K562 (cell line): ENCODE measurements around the gene PMPCB.
"Not testable (repeated sequence)": the region's sequence is repeated elsewhere in the genome, so short reads cannot be mapped to it uniquely, and the experiment has no call there.

Experiments used
- BRF1 ChIP-seq: IDR thresholded peaks from 3 replicates; pipeline ENCODE4 v1.6.1; 2011; ENCODE audit warnings: borderline replicate concordance, mild to moderate bottlenecking; ENCODE audit not compliant: insufficient read length; ENCODE audit errors: extremely low read depth
- CREB1 ChIP-seq, 2 experiments: sonication (generic) in 1 of 2; formaldehyde crosslinking in 1 of 2; IDR thresholded peaks; 2 replicates each; pipeline versions ENCODE4 v1.6.1 to v1.8.0; 2012 to 2022; ENCODE audit warnings: inconsistent platforms in 1 of 2, mild to moderate bottlenecking in 1 of 2, missing genetic modification reagents in 1 of 2, moderate library complexity in 1 of 2
- ELF4 ChIP-seq: fragments of 450-650 bp; formaldehyde crosslinking; IDR thresholded peaks from 2 replicates; pipeline ENCODE4 v1.4.0; 2022; ENCODE audit warnings: missing genetic modification characterization
- IRF2 ChIP-seq: sonication (generic); formaldehyde crosslinking; IDR thresholded peaks from 2 replicates; pipeline ENCODE4 v1.8.1; 2022; ENCODE audit warnings: mild to moderate bottlenecking, missing genetic modification reagents
- LCOR ChIP-seq: sonication (generic); formaldehyde crosslinking; IDR thresholded peaks from 2 replicates; pipeline ENCODE4 v1.8.0; 2022; ENCODE audit warnings: mild to moderate bottlenecking, missing genetic modification reagents
- RFX1 ChIP-seq: fragments of 450-650 bp; IDR thresholded peaks from 2 replicates; pipeline ENCODE4 v1.6.1; 2016; ENCODE audit warnings: mild to moderate bottlenecking, moderate library complexity
- SMAD1 ChIP-seq: fragments of 150-350 bp; IDR thresholded peaks from 2 replicates; pipeline ENCODE4 v1.6.1; 2014; ENCODE audit warnings: low read length, low read depth; ENCODE audit not compliant: partially characterized antibody
- ZFX ChIP-seq: sonication (generic); formaldehyde crosslinking; IDR thresholded peaks from 2 replicates; pipeline ENCODE4 v1.8.0; 2022; ENCODE audit warnings: mild to moderate bottlenecking, missing genetic modification reagents, moderate library complexity
- ZNF274 ChIP-seq: IDR thresholded peaks from 2 replicates; pipeline ENCODE4 v1.6.1; 2011; ENCODE audit warnings: low read depth, mild to moderate bottlenecking, low read length, moderate library complexity, borderline replicate concordance
- ZNF551 ChIP-seq: fragments of 250-450 bp; sonication (Bioruptor Pico); IDR thresholded peaks from 2 replicates; pipeline ENCODE4 v1.5.0; 2021; ENCODE audit warnings: mild to moderate bottlenecking, moderate library complexity
- TF ChIP-seq, protein P1 (sequence below): fragments of 450-650 bp; formaldehyde crosslinking; IDR thresholded peaks from 2 replicates; pipeline ENCODE4 v1.4.0; 2022; ENCODE audit warnings: missing genetic modification characterization
- TF ChIP-seq, protein P2 (sequence below), 3 experiments: IDR thresholded peaks in 2 of 3; conservative IDR thresholded peaks in 1 of 3; 2 replicates each; pipeline ENCODE4 v1.5.1; 2011 to 2012; ENCODE audit warnings: low read length in 3 of 3, mild to moderate bottlenecking in 3 of 3, control low read depth in 2 of 3, improper control_type of control experiment in 1 of 3, inconsistent platforms in 1 of 3, low read depth in 1 of 3, mixed read lengths in 1 of 3, moderate library complexity in 1 of 3; ENCODE audit not compliant: insufficient read depth in 2 of 3
- TF ChIP-seq, protein P3 (sequence below): conservative IDR thresholded peaks from 2 replicates; pipeline ENCODE4 v1.6.1; 2011; ENCODE audit warnings: low read depth, mild to moderate bottlenecking, low read length; ENCODE audit not compliant: control insufficient read depth
- TF ChIP-seq, protein P4 (sequence below): sonication (generic); formaldehyde crosslinking; IDR thresholded peaks from 2 replicates; pipeline ENCODE4 v1.9.0; 2022; ENCODE audit warnings: mild to moderate bottlenecking, missing genetic modification reagents

DNA sequence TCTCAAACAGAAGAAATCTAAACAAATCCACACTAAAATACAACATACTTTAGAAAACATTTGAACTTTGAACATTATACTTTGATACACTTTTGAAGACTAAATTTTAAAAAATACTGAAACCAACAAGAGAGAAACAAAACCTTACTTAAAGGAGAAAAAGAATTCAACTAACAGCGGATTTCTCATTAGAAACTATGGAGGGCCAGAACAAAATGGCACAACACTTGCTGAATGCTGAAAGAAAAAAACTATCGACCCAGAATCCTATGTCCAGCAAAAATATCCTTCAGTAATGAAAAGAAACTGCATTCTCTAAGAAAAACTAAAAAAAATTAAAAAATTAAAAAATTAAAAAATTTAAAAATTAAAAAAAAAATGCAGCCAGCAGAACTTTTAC is 33.2 kb upstream of the PMPCB start:
- TF ChIP-seq, protein P1, sequence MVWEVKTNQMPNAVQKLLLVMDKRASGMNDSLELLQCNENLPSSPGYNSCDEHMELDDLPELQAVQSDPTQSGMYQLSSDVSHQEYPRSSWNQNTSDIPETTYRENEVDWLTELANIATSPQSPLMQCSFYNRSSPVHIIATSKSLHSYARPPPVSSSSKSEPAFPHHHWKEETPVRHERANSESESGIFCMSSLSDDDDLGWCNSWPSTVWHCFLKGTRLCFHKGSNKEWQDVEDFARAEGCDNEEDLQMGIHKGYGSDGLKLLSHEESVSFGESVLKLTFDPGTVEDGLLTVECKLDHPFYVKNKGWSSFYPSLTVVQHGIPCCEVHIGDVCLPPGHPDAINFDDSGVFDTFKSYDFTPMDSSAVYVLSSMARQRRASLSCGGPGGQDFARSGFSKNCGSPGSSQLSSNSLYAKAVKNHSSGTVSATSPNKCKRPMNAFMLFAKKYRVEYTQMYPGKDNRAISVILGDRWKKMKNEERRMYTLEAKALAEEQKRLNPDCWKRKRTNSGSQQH (CRISPR knock-in tag) = not testable (repeated sequence)
- TF ChIP-seq ZNF274; IRF2 (CRISPR knock-in tag); SMAD1; ZNF551; LCOR (CRISPR knock-in tag); ZFX (CRISPR knock-in tag); CREB1 (IDR thresholded peaks at IDR 0.05); CREB1 (CRISPR knock-in tag; IDR thresholded peaks at IDR 0.05); ELF4 (CRISPR knock-in tag); BRF1; RFX1: not testable (repeated sequence)
- TF ChIP-seq, protein P2, sequence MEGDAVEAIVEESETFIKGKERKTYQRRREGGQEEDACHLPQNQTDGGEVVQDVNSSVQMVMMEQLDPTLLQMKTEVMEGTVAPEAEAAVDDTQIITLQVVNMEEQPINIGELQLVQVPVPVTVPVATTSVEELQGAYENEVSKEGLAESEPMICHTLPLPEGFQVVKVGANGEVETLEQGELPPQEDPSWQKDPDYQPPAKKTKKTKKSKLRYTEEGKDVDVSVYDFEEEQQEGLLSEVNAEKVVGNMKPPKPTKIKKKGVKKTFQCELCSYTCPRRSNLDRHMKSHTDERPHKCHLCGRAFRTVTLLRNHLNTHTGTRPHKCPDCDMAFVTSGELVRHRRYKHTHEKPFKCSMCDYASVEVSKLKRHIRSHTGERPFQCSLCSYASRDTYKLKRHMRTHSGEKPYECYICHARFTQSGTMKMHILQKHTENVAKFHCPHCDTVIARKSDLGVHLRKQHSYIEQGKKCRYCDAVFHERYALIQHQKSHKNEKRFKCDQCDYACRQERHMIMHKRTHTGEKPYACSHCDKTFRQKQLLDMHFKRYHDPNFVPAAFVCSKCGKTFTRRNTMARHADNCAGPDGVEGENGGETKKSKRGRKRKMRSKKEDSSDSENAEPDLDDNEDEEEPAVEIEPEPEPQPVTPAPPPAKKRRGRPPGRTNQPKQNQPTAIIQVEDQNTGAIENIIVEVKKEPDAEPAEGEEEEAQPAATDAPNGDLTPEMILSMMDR (IDR thresholded peaks at IDR 0.05 in 2 of 3, conservative IDR thresholded peaks at IDR 0.05 in 1 of 3; ENCODE audit: insufficient read depth in 2 of 3, low read depth in 1 of 3, low read length in 3 of 3) = not testable (repeated sequence)
- TF ChIP-seq, protein P3, sequence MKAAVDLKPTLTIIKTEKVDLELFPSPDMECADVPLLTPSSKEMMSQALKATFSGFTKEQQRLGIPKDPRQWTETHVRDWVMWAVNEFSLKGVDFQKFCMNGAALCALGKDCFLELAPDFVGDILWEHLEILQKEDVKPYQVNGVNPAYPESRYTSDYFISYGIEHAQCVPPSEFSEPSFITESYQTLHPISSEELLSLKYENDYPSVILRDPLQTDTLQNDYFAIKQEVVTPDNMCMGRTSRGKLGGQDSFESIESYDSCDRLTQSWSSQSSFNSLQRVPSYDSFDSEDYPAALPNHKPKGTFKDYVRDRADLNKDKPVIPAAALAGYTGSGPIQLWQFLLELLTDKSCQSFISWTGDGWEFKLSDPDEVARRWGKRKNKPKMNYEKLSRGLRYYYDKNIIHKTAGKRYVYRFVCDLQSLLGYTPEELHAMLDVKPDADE = not testable (repeated sequence)
- TF ChIP-seq, protein P4, sequence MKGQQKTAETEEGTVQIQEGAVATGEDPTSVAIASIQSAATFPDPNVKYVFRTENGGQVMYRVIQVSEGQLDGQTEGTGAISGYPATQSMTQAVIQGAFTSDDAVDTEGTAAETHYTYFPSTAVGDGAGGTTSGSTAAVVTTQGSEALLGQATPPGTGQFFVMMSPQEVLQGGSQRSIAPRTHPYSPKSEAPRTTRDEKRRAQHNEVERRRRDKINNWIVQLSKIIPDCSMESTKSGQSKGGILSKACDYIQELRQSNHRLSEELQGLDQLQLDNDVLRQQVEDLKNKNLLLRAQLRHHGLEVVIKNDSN = not testable (repeated sequence)
